CD4-positive, alpha-beta T cell treated with Interleukin-4 for 4 hours (primary cell): ENCODE measurements around the gene ASCC1.
"Not testable (repeated sequence)": the region's sequence is repeated elsewhere in the genome, so short reads cannot be mapped to it uniquely, and the experiment has no call there.

ENCODE experiments used
- DNase-seq: peaks from one replicate; pipeline ENCODE4 v3.0.0-alpha.2; 2020

ASCC1 gene

DNA sequence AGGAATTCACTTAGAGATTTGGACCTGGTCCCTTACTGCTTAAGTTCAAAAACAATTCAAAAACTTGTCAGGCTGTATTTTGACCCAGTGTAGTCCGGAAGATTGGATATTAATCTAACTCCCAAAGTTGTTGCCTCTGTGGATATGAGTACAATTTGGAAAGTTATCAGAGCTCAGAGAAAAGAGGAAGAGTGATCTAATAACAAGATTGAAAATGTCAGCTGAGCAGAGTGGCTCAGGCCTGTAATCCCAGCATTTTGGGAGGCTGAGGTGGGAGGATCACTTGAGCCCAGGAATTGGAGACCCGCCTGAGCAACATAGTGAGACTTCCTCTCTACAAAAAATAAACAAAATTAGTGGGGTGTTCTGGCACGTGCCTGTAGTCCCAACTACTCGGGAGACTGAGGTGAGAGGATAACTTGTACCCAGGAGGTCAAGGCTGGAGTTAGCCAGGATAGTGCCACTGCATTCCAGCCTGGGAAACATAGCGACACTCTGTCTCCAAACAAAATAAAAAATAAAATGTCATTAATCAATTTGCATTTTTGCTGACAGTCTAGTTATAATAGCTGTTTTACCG, 3.2 kb upstream of the ASCC1 start:
- DNase-seq: no peak

DNA sequence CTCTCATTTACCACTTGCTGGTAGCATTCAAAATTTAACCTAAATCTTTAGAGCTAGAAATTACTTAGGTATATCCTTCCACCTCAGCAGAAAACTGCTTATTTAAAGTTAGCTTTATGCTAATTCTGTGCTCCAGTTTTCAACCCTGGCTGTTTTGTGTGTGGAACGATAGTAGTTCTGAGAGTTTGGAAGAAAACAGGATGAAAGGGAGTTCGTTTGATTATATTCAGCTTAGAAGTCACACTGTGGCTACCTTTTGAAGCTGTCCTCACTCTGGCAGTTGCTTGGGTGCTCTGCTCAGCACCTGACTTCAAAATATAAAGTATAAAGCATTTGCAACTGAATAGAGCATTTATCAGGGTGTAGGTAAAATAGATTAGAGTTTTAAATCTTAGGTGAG, 2.6 kb upstream of the ASCC1 start:
- no peak for DNase-seq

DNA sequence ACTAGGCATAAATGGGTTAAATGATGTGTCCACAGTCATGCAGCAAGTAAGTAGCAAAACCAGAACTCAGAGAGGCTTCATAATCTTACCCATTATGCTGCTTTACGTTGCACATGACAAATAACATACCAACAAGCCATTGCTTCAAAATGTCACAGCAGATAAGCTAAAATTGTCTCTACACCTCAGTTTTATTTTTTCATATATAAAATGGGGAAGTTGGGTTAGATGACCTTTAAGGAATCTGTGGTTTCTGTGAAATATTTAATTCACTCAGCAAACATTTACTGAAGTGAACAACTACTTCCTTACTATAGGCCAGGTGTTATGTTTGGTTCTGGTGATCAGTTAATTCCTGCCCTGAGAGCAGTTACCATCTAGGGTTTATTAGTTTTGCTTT, 2.2 kb upstream of the ASCC1 start:
- no peak for DNase-seq

DNA sequence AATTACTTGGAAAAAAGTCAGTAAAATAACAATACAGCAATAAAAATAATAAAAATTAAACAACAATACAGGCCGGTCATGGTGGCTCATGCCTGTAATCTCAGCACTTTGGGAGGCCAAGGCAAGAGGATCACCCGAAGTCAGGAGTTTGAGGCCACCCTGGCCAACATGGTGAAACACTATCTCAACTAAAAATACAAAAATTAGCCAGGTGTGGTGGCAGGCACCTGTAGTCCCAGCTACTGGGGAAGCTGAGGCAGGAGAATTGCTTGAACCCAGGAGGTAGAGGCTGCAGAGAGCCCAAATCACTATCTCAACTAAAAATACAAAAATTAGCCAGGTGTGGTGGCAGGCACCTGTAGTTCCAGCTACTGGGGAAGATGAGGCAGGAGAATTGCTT, 4.2 kb downstream of the ASCC1 start:
- DNase-seq: not testable (repeated sequence)

DNA sequence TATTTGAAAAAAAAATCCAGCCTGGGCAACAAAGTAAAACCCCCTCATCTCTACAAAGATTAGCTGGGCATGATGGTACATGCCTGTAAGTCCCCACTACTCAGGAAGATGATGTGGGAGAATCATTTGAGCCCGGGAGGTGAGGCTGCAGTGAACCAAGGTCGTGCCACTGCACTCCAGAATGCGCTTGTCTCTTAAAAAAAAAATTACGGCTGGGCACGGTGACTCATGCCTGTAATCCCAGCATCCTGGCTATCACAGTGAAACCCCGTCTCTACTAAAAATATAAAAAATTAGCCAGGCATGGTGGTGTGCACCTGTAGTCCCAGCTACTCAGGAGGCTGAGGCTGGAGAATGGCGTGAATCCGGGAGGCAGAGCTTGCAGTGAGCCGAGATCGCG, 4.7 kb downstream of the ASCC1 start:
- not testable (repeated sequence) for DNase-seq

DNA sequence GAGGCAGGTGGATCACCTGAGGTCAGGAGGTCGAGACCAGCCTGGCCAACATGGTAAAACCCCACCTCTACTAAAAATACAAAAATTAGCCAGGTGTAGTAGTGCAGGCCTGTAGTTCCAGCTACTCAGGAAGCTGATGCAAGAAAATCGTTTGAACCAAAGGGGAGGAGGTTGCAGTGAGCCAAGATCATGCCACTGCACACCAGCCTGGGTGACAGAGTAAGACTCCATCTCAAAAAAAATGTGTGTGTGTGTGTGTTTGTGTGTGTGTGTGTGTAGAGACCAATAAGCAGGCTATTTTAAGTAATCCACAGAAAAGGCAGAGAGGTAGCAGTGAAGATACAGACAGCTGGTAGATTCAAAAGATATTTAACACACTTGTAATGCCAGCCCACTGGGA, 7.5 kb downstream of the ASCC1 start:
- not testable (repeated sequence) for DNase-seq

DNA sequence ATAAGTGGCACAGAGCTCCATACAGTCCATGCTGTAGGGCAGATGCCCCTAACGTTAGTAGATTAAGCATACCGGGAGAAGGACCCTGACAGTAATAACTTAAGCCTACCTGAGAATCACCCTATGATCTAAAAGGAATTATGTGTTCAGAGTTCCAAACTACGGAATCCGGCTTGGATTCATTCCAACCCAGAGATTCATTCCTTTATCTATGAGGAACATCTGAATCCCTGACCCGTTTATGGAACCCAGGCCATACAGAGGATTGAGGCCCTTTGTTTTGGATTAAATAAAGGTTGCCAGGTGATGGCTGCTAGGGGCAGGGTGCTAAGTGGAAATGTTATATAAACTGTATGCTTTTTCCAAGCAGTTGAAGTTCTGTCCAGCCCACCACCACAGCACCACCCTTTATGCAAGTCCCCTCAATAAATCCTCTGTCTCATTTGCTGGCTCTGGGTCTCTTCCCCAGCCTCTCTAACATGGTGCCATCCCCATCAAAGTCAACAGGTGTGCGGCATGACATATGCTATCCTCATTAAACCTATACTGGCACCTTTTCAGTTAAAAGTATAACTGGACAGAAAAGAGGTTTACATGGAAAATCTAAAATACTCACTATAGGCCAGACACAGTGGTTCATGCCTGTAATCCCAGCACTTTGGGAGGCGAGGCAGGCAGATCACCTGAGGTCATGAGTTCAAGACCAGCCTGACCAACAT, 9.4 kb downstream of the ASCC1 start:
- no peak for DNase-seq

DNA sequence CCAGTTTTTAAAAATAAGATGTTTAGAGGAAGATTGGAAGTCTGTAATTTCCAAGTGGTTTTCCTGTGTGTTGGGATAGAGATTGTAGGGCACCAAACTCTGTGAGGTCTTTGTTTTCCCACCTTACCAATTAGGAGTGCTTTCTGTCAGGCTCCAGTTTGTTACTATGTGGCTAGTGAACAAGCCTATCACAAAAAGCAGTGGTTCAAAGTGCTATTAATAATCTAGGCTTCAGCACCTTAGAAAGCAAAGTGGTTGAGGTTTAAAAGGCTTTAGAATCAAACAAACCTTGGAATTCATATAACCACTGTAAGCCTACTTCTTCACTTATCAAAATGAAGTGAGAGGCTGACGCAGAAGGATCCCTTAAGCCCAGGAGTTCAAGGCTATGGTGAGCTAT, 11.4 kb downstream of the ASCC1 start:
- DNase-seq: no peak

DNA sequence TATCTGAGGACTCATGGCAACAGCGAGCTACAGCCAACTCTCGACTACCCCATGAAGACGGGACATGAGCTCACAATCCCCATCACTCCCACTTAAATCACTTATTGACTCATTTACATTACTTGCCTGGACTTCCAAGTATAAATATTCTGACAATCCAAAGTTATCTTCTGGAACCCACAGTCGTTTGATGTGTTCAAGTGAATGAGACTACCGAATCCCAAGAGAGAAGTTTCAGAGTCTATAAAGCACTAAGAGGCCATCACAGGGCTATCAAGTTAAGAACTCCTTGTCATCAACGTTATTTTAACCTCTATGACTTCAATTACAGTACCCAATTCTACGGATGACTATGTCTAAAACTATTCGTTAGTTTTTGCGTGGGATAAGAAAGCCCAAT, 11.8 kb downstream of the ASCC1 start:
- no peak for DNase-seq

DNA sequence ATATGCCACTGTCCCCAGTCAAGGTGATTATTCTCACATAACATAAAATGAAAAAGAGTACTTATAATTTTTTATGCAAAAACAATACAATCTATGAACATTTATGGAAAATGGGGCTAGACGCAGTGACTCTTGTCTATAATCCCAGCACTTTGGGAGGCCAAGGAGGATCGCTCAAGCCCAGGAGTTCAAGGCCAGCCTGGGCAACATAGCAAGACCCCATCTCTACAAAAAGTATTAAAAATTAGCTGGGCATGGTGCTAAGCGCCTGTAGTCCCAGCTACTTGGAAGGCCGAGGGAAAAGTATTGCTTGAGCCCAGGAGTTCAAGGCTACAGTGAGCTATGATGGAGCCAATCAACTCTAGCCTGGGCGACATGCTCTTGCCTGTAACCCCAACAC, 14.8 kb downstream of the ASCC1 start:
- DNase-seq: no peak

DNA sequence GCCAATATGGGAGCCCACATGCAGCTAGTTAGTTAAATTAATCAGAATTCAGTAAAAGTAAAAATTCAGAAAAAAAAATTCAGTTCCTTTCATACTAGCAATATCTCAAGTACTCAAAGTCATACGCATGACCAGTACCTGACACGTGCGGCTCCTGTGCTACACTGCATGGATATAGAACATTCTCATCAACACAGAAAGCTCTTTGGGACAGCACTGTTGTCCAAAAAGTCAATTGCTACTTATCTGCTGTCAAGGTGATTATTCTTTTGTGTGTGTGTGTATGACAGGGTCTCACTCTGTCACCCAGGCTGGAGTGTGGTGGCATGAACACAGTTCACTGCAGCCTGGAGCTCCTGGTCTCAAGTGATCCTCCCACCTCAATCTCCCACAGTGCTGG, 15.2 kb downstream of the ASCC1 start:
- no peak for DNase-seq

DNA sequence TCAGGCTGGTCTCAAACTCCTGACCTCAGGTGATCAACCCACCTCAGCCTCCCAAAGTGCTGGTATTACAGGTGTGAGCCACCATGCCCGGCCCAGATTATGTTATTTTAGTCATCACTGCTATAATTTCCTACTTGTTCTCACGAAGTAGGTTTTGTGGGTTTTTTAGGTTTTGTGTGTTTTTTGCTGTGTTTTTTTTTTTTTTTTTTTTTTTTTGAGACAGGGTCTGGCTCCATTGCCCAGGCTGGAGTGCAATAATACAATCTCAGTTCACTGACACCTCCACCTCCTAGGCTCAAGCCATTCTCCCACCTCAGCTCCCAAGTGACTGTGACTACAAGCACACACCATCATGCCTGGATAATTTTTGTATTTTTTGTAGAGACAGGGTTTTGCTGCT, 21.1 kb downstream of the ASCC1 start:
- no peak for DNase-seq

DNA sequence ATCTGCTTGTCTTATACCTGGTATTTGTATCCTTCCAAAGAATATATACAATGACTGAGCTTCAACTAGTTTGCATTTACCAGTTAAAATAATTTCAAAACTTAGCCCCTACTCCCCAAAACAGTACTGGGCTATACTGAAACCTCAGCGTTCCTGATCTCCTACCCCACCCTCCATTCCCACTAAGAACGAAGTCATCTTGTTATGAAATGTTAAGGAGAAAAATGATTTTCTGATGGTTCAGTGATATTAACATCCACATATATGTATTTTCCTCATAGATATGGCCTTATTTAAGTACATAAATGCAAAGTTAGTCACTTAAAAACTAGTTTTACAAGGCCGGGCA, 29.1 kb downstream of the ASCC1 start:
- no peak for DNase-seq

DNA sequence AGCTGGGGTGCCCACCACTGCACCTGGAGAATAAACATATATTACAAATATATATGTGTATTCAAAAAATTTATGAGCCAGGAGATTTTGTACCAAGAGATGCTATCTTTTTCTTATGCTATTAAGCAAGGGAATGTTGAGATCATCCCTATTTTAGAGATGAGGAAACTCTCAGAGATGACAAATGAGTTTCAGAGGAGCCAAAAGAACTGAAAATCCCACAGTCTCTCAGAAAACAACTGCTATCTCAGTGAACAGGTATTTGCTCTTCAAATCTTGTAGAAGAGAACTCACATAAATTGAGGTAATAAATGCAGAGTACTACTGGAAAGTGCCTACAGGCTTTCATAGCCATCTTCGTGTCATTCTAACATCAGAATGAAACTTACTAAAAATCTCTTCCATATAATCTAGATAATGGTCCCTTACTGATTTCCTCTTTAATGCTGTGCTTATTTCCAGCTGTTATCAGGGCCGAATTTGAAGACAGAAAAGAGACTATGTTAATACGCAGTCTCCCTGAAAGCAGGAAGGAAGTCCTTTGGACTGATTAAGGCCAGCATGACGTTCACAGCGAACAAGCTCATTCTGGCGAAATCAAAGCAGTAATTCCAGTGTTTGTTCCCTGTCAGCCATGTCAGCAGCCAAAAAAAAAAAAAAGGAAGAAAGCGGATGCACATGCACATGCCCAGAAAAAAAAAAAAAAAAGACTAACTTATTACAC, 29.7 kb downstream of the ASCC1 start:
- DNase-seq: no peak

DNA sequence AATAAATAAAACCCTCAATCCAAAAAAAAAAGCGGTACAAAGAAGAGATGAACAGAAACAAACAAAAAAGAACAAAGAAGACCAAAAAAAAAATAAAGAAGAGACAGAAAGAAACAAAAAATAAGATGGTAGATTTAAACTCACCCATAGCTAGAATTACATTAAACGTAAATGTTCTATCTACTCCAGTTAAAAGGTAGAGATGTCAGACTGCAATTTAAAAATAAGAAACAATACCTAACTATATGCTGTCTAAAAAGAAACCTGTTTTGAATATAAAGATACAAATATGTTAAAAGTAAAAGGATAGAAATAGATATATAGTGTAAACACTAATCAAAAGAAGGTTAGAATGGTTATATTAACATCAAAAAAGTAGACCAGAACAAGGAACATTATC, 31.9 kb downstream of the ASCC1 start:
- DNase-seq: no peak

DNA sequence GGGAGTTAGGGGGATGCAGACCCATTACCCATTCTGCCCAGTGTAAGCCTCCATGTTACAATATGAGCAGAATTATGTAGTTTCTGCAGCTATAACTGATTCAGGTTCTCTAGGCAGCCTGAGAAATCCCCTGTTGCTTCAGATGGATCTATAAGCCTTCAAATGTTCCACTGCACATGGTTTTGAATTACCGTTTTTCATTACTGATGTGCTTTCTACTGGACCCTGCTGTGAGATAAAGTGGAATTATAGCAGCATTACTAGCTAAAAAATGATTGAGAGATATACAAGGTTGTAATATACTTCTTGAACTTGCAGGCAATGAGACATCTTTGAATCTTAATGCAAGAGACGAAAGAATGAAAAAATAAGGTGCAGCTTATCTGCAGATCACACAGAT, 38.6 kb downstream of the ASCC1 start:
- no peak for DNase-seq

DNA sequence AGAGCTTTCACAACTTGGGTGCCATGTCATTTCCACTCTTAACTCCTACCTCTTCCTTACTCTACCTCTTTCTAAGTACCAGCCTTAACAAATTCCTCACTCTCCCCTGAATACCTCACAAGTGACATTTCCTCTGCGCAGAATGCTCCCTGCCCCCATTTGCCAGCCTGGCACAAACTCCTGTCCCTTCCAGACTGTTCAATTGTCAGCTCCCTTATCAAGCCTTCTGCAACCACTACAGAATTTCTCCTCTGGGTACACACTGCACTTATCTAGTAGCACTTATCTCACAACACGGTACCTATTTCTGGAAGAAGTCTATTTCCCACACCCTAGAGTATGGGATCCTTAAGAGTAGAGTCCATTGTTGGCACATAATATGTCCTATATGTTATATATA, 39.4 kb downstream of the ASCC1 start:
- no peak for DNase-seq

DNA sequence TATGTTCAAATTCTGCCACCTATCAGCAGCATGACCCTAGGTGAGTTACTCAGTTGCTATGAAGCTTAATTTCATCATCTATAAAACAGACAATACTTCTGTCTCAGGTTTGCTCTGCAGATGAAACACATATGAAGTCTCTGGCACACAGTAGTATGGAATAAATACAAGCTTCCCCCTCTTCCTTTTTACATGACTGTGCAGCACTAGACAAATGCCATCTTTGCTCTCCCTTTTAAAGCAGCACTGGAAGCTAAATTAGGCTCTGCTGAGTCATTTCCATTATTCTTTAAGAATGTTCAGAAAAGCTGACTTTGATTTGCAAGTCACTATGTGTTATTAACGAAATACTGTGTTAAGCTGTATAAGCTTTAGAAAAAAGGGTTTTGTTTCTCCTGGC, 40.9 kb downstream of the ASCC1 start:
- no peak for DNase-seq

DNA sequence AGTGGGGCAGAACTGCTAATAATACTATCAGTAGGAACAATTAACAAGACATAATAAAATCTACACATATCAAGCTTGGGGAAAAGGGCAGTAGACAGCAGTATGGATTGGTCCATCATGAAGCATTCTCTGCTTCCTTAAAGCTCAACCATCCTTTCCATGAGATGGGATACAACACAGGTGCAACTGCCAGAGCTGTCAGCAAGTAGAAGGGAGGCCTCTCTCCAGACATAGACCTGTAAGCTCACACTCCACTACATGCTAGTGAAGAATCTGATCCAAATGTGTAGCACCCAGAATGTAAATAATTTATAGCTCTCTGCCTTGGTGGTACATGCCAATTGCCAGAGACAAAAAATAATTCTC, 41.8 kb downstream of the ASCC1 start:
- no peak for DNase-seq

DNA sequence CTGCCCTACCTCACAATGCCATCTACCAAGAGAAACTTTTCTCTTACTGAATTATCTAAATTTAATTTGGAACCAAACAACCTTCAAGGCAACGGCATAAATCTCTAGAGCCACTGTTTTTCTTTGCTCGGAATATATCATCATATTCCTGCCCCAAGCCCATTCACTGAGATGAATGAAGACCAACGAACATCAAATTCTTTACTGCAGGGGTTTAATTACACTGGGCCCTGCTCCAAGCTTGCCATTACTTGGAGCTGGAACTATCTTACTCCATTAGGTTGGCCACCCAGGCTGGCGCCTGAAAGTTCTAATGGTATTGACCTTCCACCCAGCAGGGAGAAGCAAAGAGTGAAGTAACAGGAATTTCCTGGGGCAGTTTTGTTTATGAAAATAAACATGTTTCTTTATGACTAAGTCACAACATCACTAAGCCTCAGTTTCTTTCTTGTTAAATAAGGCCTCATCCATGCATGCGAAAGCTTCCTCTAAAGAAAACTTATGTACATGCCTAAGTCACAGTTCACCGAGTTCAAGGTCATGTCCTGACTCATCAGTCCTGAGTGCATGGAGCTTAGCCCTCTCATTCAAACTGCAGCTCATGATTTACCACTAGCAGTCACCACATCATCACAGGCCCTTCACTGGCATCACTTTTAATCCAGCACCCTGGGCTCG, 42.3 kb downstream of the ASCC1 start:
- no peak for DNase-seq

DNA sequence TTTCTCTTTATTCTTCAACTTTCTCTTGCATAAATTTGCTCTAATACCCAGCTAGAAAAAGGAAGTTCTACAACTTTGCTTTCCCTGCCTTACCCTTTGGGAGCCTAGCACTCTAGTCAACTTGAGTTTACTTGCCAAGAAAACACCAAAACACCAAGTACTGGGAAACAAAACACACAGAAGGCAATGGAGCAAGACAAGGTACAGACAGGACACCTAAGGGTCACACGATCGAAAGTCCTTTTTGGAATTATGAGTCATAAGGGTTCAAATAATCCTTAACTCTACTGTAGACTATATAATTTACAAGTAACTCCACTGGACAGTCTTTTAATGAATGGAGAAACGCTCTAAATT, 42.8 kb downstream of the ASCC1 start:
- no peak for DNase-seq

DNA sequence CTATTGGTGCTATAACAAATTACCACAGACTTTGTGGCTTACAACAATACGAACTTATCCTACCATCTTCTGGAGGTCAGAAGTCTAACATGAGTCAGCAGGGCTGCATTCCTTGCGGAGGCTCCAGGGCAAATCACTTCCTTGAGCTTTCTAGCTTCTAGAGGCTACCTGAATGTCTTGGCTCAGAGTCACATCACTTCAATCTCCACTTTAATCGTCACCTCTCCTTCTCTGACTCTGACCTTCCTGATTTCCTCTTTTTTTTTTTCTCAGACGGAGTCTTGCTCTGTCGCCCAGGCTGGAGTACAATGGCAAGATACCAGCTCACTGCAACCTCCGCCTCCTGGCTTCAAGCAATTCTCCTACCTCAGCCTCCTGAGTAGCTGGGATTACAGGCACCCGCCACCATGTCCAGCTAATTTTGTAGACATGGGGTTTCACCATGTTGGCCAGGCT, 44.9 kb downstream of the ASCC1 start:
- no peak for DNase-seq

DNA sequence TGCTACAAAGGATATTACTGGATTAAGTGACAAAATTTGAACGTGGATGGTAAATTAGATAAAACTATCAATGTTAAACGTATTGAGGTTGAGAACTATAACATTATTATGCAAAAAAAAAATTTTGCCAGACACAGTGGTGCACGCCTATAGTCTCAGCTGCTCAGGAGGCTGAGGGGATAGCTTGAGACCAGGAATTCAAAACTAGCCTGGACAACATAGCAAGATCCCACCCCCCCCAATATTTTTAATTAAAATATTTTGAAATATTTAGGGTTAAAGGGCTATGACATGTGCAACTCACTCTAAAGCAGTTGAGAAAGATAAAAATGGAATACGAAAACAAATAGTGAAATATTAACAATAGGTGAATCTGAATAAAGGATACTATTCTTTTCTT, 45.3 kb downstream of the ASCC1 start:
- no peak for DNase-seq

DNA sequence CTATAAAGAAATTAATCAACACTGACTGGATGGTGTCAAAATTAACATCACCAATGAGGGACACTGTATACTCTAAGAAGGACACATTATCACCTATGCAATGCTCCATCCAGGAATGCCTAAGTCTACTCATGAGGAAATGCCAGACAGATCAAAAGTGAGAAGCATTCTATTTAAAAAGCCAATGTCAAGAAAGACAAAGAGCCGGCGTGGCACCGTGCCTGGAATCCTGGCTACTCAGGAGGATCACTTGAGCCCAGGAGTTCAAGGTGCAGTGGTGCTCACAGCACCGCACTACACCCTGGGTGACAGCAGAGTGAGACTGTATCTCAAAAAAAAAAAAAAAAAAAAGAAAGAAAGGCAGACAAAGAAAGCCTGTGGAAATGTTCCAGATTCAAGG, 45.8 kb downstream of the ASCC1 start:
- no peak for DNase-seq
